ENCODE measurements around the gene KIFC1.

The KIFC1 gene

DNA sequence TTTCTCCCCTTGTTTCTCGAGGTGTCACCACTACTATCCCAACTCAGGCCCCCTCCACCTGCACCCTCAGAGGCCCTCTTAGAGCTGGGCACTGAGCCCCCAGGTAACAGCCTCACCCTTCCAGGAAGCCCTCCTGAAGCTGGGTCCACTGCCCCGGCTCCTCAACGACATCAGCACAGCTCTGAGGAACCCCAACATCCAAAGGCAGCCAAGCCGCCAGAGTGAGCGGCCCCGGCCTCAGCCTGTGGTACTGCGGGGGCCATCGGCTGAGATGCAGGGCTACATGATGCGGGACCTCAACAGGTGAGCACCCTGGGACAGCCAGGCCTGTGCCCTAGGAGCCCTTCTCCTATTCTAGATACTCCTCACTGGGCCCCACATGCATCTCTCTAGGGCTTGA, 49.8 kb downstream of the KIFC1 start:
- DNase-seq (ENCODE audit: low read depth), result no peak

DNA sequence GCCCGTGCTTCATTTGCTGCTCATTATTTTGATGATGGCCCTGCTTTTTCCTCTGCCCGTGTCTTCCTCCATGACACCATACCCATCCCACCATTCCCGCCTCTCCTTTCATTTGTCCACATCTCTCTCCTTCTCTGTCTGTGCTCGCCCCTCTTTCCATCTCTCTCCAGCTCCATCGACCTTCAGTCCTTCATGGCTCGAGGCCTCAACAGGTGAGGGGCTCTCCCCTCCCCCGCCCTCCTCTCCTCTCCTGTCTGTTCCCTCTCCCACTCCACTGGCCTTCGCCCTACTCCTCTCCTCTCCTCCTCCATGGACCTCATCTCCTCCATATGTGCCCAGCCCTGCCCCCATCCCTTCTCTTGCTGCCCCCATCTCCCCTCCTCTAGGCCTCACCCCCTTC, 50.7 kb downstream of the KIFC1 start:
- no peak for DNase-seq (ENCODE audit: low read depth)

DNA sequence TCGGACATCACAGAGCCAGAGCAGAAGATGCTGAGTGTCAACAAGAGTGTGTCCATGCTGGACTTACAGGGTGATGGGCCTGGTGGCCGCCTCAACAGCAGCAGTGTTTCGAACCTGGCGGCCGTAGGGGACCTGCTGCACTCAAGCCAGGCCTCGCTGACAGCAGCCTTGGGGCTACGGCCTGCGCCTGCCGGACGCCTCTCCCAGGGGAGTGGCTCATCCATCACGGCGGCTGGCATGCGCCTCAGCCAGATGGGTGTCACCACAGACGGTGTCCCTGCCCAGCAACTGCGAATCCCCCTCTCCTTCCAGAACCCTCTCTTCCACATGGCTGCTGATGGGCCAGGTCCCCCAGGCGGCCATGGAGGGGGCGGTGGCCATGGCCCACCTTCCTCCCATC, 51.4 kb downstream of the KIFC1 start:
- no peak for DNase-seq (ENCODE audit: low read depth)

DNA sequence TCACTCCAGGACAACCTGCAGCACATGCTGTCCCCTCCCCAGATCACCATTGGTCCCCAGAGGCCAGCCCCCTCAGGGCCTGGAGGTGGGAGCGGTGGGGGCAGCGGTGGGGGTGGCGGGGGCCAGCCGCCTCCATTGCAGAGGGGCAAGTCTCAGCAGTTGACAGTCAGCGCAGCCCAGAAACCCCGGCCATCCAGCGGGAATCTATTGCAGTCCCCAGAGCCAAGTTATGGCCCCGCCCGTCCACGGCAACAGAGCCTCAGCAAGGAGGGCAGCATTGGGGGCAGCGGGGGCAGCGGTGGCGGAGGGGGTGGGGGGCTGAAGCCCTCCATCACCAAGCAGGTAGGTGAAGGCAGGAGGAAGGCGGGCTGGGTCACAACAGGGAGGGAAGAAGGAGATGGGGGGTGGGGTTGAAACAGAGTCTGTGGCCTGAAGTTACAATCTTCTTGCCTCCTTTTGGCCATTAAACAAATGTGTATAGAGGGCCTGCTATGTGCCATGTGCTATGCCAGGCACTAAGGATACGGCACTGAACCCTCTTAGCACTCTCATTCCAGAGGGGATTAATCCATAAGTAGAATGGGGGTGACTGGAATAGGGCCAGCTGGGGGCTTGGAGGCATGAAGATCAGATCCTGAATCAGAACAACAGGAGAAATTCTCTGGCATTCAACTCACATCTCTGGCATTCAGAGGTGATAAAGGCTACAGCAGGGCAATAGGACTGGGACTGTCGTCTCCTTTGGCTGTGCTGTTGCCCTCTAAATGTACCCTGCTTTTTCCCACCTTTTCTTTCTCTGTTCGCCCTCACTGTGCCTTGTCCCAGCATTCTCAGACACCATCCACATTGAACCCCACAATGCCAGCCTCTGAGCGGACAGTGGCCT, 52.2 kb downstream of the KIFC1 start:
- no peak for DNase-seq (ENCODE audit: low read depth)

DNA sequence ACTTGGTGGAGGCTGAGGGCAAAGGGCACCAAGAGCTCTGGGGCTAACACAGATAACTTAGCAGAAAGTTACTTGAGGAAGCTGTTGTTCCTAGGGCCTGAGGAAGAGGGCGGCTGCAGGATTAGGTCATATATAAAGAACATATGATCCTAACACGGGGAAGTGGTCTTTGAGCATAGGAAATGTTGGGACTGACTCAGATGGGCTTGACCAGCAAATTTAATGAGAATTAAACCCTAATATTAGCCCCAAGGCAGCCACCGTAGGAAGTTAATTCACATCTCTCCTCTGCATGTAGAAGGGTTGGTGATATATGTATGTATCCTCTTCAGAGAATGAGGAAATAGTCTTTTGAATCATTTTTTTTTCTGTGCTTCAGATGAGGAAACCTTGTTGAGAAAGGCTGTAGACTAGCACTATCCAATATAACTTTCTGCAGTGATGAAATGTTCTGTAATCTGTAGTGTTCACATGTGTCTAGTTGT, 53.5 kb downstream of the KIFC1 start:
- no peak for DNase-seq (ENCODE audit: low read depth)

DNA sequence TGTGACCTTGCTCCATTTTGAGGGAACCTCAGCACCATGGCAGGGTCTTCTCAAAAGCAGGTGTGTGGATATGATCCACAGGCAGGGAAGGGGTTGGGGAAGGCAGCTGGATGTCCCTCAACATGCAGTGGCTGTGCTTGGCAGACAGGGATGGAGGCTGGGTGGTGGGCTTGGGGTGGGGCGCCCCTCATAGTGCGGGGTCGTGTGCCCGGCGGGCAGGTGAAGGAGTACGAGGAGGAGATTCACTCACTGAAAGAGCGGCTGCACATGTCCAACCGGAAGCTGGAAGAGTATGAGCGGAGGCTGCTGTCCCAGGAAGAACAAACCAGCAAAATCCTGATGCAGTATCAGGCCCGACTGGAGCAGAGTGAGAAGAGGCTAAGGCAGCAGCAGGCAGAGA, 54.7 kb downstream of the KIFC1 start:
- no peak for DNase-seq (ENCODE audit: low read depth)

DNA sequence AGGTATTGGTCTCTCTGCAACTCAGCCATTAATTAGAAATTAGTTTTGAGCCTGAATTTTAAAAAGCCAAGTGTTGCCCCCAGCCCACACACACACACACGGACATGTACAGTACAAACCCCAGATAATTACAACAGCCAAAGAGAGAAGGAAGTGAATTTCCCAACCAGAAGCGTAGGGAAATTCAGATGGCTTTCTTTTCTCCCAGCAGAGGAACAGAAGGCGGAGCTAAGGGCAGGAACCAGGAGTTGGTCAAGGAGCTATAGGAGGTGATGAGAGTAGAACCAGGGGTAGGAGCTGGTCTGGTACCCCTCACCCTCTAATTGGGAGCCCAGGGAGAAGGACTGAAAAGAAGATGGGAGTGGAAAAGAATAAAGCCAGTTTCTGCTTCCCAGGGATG, 58.8 kb downstream of the KIFC1 start:
- no peak for DNase-seq (ENCODE audit: low read depth)

DNA sequence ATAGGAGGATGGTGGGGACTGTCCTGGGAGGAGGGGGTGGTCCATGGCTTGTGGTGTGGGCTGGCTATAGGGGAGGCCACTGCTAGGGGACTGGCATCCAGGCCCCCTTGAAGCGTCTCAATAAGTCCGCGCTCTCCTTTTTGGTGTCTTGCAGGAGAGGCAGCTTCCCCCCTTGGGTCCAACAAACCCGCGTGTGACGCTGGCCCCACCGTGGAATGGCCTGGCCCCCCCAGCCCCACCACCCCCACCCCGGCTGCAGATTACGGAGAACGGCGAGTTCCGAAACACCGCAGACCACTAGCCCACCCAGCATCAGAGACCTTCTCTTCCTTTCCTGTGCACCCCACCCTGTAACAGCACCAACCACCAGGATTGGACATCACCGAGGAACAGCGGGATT, 60.0 kb downstream of the KIFC1 start:
- DNase-seq (ENCODE audit: low read depth), result no peak

DNA sequence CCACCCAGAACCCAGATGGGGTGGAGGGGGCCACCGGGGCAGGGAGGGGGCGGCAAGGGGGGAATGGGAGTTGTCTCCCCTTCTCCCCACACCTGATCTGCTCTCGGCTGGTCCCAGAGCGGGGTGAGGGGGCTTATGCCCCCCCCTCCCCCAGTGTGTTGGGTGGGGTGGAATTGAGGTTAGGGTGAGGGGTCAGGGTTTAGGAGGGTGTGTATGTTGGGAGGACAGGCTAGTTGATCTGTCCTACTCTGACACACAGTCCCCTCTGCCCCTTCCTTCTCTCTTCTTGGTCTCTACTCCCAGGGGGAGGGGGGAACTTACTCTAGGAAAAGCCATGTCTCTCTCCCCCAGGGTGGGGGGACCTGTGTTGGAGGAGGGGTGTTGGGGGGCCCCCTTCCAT, 60.9 kb downstream of the KIFC1 start:
- no peak for DNase-seq (ENCODE audit: low read depth)

DNA sequence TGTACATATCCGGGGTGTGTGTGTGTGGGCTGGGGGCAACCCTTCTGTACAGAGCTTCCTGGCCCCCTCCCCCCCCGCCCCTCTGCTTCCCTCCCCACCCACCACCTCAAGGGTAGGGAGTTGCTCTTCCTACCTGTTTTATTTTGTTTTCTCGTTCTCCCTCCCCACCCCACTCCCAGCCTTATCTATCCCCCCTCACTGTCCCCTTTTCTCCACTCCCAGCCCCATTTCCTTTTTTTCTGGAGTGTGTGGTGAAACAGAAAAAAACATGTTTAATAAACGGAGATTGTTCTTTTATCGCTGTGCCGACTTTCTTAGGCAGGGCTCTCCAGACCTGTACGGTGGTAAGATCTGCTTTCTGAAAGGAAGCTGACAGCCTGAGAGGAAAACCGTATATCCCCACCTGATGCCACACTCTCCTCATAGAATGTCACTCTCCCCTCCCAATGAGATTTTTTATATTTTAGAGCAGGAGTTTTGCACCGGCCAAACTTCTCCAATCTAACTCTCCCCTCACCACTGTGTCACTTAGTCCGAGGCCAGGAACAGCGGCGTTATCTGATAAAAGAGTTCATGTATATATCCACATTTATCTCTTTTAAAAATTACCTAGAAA, 61.9 kb downstream of the KIFC1 start:
- no peak for DNase-seq (ENCODE audit: low read depth)

DNA sequence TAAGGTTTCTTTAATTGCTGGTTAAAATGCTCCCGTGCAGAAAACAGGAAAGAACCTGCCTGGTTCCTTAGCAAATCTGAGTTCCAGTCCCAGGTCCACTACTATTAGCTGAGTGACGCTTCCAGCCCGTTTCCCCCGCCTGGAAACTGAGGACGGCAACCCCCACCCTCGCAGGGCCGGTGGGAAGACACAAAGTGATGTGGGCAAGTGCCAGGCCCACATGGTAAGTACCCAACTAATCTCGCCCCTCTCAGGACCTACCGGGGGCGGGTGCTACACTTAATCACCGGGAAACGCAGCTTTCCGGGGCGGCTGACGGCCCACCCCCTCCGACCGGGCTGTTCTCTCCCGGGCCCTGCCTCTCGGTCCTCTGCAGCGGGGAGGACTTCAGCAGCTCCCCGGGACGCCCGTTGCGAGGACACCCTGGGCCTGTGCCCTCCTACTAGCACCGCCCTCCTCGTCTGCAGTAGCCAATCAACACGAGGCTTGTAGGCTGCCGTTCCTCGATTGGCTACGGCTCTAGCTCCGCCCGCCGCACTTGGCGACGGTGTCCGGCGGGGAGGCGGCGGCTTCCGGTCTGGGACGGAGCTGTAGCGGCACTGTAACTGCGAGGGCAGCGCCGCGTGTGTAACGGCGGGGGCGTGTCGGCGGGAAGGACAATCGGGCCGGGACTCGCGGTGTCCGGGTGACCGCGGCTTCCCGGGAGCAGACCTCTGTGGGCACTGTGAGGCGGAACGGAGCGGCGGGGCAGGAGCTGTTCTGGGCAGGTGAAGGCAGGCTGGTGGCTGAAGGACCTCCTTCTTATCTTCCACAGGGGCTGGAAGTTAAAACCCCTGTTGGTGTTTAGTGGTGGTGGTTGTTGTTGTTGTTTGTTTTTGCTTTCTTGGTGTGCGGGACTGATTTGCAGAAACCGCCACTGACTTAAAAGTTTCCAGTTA, 62.7 kb downstream of the KIFC1 start, which contains the start of gene ZBTB9:
Gene ZBTB9 (plus strand): TSS at position 568 of the 938 bp plus-strand sequence. CDS start 525 bp downstream, outside the sequence.
- peak; percentile 73 for DNase-seq (ENCODE audit: low read depth)

DNA sequence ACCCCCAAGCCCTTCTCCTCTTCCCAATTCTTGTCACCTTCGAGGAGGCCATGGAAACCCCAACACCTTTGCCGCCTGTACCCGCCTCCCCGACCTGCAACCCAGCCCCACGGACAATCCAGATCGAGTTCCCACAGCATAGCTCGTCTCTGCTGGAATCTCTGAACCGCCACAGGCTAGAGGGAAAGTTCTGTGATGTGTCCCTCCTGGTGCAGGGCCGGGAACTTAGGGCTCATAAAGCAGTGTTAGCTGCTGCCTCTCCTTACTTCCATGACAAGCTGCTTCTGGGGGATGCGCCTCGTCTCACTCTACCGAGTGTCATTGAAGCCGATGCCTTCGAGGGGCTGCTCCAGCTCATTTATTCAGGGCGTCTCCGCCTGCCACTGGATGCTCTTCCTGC, 63.4 kb downstream of the KIFC1 start:
- no peak for DNase-seq (ENCODE audit: low read depth)

DNA sequence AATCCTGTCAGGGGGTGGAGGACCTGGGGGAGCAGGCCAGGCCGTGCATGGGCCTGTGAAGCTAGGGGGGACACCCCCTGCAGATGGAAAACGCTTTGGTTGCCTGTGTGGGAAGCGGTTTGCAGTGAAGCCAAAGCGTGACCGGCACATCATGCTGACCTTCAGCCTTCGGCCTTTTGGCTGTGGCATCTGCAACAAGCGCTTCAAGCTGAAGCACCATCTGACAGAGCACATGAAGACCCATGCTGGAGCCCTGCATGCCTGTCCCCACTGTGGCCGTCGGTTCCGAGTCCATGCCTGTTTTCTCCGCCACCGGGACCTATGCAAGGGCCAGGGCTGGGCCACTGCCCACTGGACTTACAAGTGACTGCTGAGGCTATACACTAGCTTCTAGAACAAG, 64.5 kb downstream of the KIFC1 start:
- no peak for DNase-seq (ENCODE audit: low read depth)

DNA sequence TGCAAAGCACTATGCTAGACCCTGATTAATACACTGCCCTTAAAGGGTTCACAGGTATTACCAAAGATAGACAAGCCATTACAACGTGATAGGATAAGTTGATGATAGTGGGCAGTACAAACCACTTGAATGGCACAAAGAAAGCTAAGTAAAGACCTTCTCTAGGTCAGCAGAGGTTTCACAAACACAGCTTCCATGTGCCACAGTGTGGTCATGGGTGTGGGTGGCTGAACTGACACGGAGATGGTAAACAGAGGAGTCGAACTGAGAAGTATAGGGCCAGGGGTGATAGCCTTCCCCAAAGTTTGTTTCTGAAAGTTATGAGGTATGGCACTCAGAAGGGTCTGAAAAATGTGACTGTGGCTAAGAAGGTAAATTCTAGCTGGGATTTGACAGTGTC, 67.1 kb downstream of the KIFC1 start:
- no peak for DNase-seq (ENCODE audit: low read depth)

DNA sequence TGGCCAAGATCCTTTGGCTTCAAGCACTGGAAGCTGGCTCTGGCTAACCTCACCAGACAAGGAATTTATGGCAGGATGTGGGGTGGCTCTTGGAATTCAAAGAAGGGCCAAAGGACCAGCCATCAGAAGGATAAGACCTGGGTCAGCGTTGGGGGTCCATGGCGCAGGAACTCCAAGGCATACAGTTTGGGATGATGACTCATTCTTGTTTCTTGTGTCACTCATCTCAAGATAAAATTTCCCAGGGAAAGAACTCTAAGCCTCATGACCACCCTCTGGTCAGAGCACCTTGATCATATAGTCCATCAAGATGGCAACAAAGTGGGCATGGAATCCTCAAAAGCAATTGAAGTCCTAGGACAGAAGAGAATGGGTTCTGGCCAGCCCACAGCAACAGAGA, 67.6 kb downstream of the KIFC1 start:
- DNase-seq (ENCODE audit: low read depth), result no peak

Measured in stimulated activated CD8-positive, alpha-beta memory T cell treated with anti-CD3 and anti-CD28 coated beads, Interleukin-15, amount 100 ng/mL, for 24 hours (primary cell).